NCI-H2107 treated with DMSO at 0.1 percent for 48 hours (cell line): ENCODE results near the gene CCDC57.
"Not testable (repeated sequence)": the region's sequence is repeated elsewhere in the genome, so short reads cannot be mapped to it uniquely, and the experiment has no call there.

Source experiments
- DNase-seq: peaks from one replicate; lab custom pipeline; 2025; ENCODE audit not compliant: unreplicated experiment; lab: John Stamatoyannopoulos, UW

The CCDC57 gene

GRCh38 chr17:82225368-82226029 is 12.9 kb upstream of the CCDC57 start:
- DNase-seq = no peak

DNA sequence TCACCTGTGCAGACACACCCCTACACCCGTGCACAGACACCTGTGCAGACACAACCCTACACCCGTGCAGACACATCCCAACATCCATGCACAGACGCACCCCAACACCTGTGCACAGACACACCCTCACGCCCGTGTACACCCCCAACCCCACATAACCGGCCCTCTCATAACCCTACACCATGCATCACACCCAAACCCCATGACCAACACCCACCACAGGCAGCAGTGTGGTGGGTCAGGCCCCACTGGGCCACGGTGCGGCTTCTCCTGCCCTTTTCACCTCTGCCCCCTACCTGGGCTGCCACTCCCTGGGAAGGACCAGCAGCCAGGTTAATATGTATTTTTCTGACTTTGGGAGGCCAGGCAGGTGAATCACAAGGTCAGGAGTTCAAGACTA is 12.0 kb upstream of the CCDC57 start:
- no peak for DNase-seq

- no peak for DNase-seq
Measured at GRCh38 chr17:82223517-82223916, 10.9 kb upstream of the CCDC57 start.

GRCh38 chr17:82222816-82223215 is 10.2 kb upstream of the CCDC57 start:
- DNase-seq = no peak

DNA sequence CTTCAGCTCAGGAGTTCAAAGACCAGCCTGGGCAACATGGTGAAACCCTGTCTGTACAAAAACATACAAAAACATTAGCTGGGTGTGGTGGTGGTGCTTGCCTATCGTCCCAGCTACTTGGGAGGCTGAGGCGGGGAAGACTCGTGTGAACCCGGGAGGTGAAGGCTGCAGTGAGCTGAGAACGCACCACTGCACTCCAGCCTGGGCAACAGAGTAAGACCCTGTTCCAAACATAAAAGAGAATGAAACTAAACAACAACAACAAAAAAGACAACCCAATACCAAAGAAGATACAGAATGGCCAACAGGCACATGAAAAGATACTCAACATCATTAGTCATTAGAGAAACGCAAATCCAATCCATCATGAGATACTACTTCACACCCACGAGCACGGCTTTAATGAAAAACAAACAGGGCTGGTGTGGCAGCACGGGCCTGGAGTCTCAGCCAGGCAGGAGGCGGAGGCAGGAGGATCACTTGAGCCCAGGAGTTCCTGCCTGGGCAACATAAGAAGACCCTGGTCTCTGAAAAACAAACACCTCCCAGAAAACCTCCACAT is 8.8 kb upstream of the CCDC57 start:
- no peak for DNase-seq

- DNase-seq = no peak
Measured at GRCh38 chr17:82219753-82220709, 7.4 kb upstream of the CCDC57 start.

GRCh38 chr17:82219083-82219482 is 6.4 kb upstream of the CCDC57 start:
- DNase-seq = no peak

DNA sequence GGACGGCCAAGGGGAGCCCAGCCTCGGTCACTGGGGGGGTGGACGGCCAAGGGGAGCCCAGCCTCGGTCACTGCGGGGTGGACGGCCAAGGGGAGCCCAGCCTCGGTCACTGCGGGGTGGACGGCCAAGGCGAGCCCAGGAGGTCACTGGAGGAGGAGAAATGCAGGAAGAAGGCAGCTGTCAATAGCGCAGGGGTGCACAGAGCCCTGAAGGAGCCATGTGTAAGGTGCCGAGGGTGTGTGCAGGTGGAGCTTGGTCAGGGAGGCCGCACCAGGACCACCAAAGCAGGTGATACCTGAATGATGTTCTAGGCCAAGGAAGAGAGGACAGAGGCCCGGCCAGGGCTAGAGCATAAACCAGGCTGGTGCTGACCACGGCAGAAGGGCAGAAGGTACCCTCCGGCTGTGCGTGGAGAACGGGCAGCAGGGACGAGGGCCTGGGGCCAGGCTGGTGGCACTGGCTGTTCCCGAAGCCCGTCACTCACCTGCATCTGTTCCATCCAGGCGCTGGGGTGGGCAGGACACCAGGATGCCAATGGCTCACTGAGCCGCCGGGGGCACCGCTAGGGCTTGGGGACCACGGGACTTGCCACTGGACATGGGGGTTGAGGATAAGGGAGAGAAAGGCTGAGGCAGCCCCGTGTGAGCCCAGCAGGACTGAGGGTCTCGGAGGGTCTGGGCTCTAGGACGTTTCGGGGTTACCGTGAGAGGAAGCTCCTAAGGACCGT is 5.9 kb upstream of the CCDC57 start:
- no peak for DNase-seq

DNA sequence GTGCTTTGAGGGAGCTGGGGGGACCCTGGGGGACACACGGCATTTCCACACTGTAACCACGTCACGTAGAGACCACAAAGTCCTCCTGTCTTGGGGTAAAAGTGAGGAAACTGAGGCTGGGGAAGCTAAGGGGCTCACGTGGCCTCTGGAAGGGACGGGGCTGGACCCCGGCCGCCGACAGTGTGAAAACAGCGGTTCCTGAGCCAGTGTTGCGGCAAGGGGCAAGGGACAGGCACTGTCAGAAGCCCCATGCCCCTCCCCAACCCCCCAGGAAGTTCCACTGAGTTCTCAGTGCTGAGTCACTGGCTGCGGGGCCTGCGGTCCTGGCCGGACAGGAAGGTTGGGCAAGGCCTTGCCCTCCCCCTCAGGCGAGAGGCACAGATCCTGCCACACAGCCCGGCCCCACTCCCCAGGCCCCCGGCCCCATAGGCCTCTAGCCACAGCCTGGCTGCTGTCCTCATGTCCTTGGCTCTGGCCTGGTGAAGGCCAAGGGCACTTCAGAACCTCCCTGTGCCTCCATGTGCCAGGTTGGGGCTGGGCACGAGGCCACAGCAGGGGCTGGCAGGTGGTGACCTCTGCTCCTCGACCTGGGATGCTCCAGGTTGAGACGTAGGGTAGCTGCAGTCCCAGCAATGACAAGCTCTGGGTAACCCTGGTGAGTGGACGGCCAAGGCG is 5.0 kb upstream of the CCDC57 start:
- no peak for DNase-seq

GRCh38 chr17:82217120-82217529 is 4.5 kb upstream of the CCDC57 start:
- DNase-seq = no peak

GRCh38 chr17:82216301-82217119 is 3.9 kb upstream of the CCDC57 start:
- no peak for DNase-seq

GRCh38 chr17:82215972-82216300 is 3.3 kb upstream of the CCDC57 start:
- DNase-seq = no peak

GRCh38 chr17:82215095-82215971 is 2.7 kb upstream of the CCDC57 start:
- DNase-seq = no peak

DNA sequence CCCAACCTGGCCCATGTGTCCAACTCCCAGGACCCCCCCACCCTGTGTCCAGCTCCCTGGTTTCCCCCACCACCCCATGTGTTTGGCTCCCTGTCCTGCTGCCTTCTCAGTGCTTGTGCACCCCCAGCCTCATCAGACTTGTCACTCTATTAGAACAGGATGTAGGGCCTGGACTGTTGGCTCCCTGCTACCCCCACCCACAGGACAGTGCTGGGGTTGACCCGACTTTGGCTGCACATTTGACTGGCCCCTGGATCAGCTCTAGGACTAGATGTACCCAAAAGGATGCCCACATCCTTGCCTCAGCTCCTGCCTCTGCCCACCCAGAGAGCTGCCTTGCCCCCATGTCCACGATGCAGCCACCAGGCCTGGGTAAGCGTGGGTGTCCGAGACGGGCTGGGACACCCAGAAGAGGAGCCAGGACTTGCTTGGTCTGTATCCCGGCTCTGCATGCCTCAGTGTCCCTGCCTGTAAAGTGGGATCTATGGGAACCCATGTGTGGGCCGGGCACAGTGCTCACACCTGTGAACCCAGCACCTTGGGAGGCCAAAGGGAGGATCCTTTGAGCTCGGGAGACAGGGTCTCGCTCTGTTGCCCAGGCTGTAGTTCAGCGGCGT is 1.5 kb upstream of the CCDC57 start:
- DNase-seq = no peak

- DNase-seq = no peak
Measured at GRCh38 chr17:82213251-82214011, 789 bp upstream of the CCDC57 start.

DNA sequence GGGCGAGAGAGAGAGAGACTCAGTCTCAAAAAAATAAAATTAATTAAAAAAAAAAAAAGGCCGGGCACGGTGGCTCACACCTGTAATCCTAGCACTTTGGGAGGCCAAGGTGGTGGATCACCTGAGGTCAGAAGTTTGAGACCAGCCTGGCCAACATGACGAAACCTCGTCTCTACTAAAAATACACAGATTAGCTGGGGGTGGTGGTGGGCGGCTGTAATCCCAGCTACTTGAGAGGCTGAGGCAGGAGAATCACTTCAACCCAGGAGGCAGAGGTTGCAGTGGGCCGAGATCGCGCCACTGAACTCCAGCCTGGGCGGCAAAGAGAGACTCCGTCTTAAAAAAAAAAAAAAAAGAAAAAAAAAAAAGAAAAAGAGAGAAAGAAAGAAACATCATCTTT is 2.0 kb downstream of the CCDC57 start:
- not testable (repeated sequence) for DNase-seq

- peak; percentile 77 for DNase-seq
Measured at GRCh38 chr17:82205720-82206508, 6.7 kb downstream of the CCDC57 start.
